Activated T-helper 1 cell treated with Interleukin-2 at 50 U/mL for 16 hours (primary cell): ENCODE measurements around the gene WASHC2C.
"Not testable (repeated sequence)": the region's sequence is repeated elsewhere in the genome, so short reads cannot be mapped to it uniquely, and the experiment has no call there.

Experiments used
- DNase-seq: peaks from one replicate; pipeline ENCODE4 v3.0.0-alpha.2; 2020; ENCODE audit warnings: low read depth

Gene WASHC2C, protein sequence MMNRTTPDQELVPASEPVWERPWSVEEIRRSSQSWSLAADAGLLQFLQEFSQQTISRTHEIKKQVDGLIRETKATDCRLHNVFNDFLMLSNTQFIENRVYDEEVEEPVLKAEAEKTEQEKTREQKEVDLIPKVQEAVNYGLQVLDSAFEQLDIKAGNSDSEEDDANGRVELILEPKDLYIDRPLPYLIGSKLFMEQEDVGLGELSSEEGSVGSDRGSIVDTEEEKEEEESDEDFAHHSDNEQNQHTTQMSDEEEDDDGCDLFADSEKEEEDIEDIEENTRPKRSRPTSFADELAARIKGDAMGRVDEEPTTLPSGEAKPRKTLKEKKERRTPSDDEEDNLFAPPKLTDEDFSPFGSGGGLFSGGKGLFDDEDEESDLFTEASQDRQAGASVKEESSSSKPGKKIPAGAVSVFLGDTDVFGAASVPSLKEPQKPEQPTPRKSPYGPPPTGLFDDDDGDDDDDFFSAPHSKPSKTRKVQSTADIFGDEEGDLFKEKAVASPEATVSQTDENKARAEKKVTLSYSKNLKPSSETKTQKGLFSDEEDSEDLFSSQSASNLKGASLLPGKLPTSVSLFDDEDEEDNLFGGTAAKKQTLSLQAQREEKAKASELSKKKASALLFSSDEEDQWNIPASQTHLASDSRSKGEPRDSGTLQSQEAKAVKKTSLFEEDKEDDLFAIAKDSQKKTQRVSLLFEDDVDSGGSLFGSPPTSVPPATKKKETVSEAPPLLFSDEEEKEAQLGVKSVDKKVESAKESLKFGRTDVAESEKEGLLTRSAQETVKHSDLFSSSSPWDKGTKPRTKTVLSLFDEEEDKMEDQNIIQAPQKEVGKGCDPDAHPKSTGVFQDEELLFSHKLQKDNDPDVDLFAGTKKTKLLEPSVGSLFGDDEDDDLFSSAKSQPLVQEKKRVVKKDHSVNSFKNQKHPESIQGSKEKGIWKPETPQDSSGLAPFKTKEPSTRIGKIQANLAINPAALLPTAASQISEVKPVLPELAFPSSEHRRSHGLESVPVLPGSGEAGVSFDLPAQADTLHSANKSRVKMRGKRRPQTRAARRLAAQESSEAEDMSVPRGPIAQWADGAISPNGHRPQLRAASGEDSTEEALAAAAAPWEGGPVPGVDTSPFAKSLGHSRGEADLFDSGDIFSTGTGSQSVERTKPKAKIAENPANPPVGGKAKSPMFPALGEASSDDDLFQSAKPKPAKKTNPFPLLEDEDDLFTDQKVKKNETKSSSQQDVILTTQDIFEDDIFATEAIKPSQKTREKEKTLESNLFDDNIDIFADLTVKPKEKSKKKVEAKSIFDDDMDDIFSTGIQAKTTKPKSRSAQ (N-terminal part only)

DNA sequence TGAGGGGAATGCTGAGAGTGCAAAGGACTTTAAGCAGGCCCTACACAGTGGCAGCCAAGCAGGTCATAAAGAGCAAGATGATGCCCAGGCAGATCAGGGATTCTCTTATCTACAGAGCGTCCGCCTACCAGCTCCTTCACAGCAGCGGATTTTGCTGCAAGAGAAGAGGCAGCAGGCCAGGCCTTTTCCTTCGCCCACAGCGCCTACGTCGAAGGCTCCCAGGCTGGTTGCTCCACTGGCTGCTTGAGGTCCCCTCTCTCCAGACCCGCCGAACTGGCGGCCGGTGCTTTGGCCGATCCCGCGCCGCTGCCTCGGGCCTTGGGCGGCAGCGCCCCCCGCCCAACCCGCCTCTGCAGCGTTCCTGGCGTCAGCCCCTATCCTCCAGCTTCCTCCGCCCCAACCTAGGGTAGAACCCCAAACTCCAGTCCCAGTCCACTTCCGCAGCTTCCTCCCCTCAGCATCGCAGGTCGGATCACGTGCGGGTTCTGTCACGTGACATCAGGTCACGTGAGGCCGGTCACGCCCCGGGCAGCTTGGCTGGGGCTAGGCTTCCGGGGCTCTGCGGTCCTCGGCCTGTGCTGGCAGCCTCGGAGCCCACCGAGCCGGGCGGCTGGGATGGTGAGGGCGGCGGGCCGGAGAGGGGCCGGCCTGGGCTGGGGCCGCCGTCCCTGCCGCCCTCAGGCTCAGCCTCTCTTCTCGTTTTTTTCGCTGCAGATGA lies at the start of gene WASHC2C:
WASHC2C (plus strand) TSS at position 564 of the 718 bp plus-strand sequence; CDS start at position 616, 52 bp downstream.
- peak; percentile 95 for DNase-seq

DNA sequence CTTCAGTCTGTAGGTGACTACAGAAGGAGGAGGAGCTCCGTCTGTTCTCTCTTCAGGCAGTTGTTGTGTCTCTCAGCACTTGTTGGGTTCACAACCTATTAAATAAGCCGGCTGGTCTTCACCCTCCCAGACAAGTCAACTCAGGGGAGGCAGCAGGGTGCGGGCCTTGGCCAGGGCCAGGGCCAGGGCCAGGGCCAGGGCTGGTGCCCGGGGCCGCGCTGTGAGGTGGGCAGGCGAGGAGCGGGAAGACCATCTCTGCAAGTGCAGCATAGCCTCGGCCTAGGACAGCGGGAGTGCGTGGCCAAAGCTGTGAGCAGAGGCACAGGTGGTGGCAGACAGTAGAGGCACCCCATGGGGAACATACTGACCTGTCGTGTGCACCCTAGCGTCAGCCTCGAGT lies 48.6 kb upstream of the WASHC2C start:
- not testable (repeated sequence) for DNase-seq

DNA sequence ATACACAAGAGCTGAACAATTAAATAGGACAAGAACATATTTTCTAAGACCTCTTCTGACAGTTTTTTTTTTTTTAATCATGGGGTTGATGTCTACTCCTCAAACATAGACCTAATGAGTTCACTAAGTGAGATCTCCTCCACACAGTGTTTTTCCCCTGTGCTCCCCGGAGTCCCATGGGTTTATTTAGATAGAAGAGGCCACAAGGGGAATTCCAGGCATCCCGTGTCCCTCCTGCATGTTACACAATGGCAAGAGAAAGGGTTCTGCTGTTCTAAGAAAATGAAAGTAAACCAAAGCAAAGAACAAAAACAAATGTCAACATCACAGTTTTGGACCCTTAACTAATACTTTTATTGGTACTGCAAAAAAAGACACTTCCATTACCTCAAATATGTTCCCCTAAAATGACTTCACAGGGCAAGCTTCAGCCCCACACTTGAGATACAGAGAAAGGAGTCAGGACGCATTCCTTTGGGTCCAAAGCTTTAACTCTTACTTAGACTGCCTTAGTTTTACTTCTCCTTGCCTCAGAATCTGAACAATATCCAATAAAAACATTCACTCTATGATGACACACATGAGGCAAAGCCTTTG lies 16.8 kb upstream of the WASHC2C start:
- DNase-seq: not testable (repeated sequence)

DNA sequence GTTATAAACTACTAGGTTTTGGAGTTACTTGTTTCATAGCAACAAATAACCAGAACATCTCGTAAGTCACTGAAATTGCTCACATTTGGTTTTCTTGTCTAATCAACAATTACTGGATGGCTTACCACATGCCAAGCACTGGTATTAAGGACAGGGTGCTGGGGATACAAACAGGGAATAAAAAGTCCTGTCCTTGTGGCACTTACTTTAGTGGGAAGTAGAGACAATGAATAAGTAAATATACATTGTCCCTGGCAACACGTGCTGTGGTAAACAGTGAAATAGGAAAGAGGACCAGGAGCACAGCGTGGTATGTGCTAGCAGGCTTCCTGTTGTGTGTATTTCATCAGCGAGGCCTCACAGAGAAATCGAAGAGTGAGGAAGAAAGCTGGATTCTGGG lies 15.8 kb upstream of the WASHC2C start:
- not testable (repeated sequence) for DNase-seq

DNA sequence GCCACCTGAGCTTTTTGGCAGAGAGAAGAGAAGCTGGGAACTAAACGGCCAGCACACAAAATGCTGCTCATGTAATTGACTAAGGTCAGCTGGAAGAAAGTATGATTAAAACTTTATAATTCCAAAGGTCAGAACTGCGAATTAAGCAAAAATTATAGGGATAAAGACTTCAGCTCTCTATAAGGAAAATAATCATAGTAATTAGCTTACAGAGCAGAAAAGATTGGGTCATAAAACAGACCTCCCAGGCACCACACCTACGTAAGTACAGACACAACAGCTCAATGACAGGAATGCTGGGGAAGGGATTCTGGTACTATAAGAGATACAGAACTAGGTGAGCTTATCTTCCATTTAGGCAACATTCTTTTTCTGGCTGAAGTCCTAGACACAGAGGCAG lies 10.0 kb upstream of the WASHC2C start:
- not testable (repeated sequence) for DNase-seq

DNA sequence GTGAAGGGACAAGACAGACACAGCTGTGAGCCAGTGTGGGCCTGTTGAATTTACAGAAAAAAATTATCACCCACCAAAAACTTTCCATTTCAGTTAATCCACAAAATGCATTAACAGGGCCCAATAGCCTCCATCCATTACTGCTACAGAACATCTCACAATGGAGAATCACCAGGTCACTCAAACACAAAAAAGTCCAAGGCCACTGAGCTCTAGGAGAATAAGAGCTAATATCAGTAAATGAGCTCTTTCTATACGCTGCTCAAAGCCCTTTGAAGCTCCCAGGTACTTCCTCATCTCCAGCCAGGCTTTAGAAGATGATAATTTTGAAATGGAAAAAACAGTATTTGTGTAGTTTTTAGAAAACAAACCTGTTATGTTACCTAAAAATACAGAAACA lies 9.4 kb upstream of the WASHC2C start:
- DNase-seq: not testable (repeated sequence)

DNA sequence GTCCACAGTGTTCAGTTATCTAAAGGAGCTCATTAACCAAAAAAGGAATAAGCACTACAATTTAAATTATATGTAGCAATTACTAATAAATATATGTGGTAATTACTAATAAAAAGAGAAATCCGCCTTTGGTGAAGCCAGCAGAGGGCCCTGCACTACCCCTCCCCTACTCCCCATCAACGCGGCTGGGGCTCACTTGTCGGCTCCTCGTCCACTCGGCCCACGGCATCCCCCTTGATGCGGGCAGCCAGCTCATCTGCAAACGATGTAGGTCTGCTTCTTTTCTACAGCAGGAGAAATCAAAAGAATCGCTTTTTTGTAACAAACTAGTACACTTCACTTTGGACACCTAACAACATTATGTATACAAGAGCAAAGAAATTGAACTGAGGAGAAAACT lies 5.6 kb upstream of the WASHC2C start:
- DNase-seq: not testable (repeated sequence)

DNA sequence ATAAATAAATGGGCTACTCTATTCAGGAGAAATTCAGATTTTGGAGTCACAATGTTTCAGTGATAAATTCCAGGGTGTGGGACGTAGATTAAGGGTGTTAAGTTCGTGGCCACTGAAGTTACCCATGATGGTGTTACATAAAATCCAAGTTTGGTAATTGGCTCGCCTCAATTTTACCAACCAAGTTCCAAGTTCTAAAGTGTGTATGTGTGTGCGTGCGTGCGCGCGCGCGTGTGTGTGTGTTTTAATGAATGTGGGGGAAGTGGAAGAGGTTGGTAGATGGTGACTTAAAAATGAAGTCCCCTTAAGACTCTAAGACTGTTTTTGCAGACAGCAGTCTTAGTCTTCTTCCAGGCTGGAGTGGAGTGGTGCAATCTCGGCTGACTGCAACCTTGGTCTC lies 3.2 kb upstream of the WASHC2C start:
- DNase-seq: not testable (repeated sequence)

DNA sequence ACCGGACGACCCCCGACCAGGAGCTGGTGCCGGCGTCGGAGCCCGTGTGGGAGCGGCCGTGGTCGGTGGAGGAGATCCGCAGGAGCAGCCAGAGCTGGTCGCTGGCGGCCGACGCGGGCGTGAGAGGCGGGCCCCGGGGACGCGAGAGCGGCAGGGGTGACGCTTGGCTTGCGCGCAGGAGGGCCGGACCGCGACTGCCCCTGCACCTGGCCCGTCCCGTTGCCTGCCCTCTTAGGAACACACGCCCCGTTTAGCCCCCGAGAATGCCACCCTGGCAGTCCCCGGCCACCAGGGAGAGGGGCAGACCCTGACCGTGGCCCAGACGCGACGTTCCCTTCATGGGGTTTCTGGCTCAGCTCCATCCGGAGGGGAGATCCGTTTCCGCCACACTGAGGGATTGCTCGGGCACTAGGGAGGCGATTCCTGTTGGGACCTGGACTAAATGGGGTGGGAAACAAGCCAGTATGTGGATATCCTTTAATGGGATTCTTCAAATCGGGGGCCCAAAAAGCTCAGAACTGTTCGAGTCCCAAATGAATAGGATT lies 427 bp downstream of the WASHC2C start:
- DNase-seq: not testable (repeated sequence)

DNA sequence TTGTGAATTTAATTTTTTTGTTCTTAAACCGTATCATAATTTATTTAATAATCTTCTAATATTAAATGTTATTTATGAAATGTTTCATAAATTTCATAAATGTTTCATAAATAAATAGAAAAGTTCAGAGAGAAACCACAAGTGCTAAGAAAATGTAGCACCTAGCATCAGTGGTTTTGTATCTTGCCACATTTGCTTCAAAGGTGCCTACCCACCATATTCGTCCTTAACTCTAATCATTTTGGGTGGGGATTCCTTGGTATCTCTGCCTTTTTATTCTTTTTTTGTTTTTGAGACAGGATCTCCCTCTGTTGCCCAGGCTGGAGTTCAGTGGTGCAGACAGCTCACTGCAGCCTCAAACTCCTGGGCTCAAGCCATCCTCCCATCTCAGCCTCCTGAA lies 7.4 kb downstream of the WASHC2C start:
- DNase-seq: not testable (repeated sequence)

DNA sequence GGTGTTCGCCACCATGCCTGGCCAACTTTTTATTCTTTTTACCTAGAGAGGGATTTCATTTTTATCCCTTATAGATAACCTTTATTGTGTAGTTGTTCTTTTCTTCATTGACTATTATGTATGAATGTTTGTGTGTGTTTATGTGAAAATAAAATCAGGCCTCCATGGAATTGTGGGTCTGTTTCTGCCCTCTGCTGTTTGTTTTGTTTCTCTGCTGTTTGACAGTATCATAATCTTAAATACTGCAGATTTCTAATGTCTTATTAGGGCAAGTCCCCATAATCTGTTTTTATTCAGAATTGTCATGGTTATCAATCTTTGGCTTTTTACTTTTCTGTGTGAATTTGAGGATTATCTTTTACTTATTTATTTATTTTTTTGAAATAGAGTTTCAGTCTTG lies 7.8 kb downstream of the WASHC2C start:
- not testable (repeated sequence) for DNase-seq

DNA sequence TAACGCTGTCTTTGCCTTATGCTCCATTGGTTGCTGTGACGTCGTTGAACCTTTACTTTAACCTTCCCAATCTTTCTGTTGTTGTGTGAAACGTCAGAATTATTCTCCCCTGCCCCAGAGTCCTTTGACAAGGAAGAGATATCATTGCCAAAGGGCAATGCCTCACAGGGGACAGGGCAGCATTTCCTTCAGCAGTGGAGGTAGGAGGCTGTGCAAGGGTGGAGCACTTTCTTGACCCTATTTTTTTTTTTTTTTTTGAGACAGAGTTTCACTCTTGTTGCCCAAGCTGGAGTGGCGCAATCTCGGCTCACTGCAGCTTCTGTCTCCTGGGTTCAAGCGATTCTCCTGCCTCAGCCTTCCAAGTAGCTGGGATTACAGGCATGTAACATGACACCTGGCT lies 14.5 kb downstream of the WASHC2C start:
- not testable (repeated sequence) for DNase-seq

DNA sequence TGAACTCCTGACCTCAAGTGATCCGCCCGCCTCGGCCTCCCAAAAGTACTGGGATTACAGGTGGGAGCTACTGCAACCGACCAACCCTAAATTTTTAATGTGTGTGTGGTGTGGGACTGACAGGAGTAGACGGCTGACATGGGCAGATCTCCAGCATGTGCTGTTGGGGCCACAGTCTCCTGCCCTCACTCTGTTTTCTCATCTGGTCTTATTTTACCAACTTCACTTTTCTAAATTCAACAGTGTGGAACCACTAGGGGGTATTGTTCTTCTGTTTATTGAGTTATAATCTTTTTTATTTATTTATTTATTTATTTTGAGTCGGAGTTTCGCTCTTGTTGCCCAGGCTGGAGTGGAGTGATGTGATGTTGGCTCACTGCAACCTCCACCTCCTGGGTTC lies 14.9 kb downstream of the WASHC2C start:
- not testable (repeated sequence) for DNase-seq

DNA sequence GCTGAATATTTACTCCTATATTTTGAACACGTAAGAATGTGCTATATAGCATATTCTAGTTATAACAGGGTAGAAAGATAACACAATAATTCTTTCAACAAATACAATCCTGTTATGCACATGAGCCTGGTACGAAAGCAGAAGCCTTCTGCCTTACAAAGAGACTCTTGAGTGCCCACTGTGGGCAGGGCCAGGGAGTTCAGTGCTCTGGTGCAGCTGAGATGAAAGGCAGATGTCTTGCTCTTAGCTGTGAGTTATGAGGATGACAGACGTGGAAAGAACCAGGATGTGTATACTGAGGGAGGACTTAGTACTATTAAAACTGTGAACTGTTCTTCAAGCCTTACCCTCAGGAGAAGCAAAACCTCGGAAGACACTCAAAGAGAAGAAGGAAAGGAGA lies 24.1 kb downstream of the WASHC2C start:
- DNase-seq: not testable (repeated sequence)

DNA sequence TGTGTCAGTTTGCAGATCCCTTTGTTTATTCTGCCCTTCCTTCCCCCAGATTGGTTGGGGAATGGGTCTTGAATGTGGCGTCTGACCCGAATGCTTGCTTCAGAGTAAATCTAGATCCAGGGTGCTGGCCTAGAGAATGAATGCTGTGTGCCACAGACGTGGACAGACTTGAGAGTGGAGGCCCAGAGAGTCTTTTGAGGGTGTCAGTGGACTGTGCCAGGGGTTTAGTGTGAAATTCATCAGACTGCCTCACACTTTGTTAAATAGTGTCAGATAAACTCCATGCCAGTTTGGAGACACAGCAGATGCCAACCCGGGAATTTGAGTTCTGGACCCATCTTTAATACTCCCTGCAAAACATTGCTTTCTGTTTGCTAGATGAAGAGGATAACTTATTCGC lies 25.1 kb downstream of the WASHC2C start:
- DNase-seq: not testable (repeated sequence)

DNA sequence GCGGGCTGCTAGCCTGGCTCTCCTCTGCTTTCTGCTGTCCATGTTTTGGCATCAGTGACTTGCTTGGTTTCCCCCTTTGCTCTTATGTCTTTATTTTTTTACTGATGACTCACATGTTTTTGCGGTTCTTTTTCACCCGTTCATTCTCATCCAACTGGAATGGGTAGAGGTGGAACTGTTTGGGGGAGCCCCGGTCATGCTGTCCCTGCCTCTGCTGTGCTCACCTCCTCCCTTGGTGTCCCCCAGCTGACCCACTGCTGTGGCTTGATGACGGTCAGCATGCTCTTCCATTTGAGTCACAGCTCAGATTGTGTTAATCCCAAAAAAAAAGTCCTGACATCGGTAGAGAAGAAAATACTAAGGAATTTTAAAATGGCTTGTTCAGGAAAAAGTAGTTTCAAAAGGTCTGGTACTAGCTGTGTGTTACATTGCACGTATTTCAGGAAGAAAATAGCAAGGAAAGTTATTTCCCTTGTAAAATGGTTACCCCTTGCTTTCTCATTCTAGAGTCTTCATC lies 27.0 kb downstream of the WASHC2C start:
- not testable (repeated sequence) for DNase-seq

DNA sequence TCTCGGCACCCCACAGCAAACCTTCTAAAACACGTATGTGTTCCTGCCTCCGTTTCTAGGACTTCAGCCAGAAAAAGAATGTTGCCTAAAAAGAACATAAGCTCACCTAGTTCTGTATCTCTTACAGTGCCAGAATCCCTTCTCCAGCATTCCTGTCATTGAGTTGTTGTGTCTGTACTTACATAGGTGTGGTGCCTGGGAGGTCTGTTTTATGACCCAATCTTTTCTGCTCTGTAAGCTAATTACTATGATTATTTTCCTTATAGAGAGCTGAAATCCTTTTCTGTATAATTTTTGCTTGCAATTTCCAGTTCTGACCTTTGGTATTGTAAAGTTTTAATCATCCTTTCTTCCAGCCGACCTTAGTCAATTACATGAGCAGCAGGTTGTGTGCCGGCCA lies 28.0 kb downstream of the WASHC2C start:
- not testable (repeated sequence) for DNase-seq

DNA sequence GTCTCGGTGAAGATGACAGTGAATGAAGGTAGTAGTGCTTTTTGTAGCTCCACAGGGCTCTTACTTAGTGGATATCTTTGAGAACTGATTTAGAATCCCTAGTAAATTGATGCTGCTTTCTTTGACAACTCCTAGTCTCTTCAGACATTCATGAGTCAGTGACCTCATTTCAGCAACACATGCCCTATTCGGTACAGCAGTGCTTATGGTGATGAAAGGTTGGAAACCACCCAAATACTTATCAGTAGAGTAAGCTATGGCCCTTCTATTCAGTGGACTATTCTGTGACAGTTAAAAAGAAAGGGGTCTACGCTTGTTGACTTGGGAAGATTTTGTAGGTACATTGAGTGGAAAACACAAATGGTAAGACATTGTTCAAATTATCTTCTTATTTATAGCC lies 29.0 kb downstream of the WASHC2C start:
- DNase-seq: not testable (repeated sequence)

DNA sequence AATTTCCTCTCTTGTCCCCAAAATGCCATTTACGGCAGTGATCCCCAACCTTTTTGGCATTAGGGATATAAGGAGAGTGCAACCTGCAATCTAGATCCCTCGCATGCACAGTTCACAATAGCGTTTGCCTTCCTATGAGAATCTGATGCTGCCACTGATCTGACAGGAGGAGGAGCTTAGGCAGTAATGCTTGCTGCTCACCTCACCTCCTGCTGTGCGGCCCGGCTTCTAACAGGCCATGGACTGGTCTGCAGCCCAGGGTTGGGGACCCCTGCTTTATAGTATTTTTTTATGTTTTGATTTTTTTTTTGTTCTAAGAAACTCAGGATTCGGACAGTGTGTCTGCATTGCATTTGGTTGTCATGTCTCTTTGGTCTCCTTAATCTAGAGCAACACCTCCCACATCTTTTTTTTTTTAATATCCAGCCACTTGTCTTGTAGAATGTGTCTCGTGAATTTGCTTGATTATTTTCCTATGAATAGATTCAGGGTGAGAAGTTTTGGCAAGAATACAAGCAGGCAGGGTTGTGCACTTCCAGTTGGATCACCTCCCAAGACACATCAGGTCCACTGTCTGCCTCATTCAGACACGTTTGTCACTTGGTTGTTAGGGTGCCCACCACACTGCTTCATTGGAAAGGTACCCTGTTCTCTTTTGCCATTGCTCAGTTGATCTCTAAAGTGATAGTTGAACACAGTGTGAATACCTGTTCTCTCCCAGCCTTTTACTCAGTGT lies 30.8 kb downstream of the WASHC2C start:
- not testable (repeated sequence) for DNase-seq

DNA sequence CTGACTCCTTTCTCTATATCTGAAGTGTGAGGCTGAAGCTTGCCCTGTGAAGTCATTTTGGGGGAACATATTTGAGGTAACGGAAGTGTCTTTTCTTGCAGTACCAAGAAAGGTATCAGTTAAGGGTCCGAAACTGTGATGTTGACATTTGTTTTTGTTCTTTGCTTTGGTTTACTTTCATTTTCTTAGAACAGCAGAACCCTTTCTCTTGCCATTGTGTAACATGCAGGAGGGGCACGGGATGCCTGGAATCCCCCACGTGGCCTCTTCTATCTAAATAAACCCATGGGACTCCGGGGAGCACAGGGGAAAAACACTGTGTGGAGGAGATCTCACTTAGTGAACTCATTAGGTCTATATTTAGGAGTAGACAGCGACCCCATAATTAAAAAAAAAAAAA lies 34.6 kb downstream of the WASHC2C start:
- DNase-seq: not testable (repeated sequence)
